Measurements from ENCODE around the gene AKAP12. TPM values are rescaled to one million over a fixed set of nuclear protein-coding genes. Genes with fewer than 3 reads are reported as not detected.
"Not testable (repeated sequence)": the region's sequence is repeated elsewhere in the genome, so short reads cannot be mapped to it uniquely, and the experiment has no call there.

Gene AKAP12
- total RNA-seq, 2 donors from 2014 or later = 27.7 to 40.1 TPM

DNA sequence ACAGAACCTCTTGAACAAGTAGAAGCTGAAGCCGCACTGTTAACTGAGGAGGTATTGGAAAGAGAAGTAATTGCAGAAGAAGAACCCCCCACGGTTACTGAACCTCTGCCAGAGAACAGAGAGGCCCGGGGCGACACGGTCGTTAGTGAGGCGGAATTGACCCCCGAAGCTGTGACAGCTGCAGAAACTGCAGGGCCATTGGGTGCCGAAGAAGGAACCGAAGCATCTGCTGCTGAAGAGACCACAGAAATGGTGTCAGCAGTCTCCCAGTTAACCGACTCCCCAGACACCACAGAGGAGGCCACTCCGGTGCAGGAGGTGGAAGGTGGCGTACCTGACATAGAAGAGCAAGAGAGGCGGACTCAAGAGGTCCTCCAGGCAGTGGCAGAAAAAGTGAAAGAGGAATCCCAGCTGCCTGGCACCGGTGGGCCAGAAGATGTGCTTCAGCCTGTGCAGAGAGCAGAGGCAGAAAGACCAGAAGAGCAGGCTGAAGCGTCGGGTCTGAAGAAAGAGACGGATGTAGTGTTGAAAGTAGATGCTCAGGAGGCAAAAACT, 111.5 kb downstream of the AKAP12 start:
- no peaks in the 10 kb centered on the region for H3K27me3 ChIP-seq
- peaks cover 15% of the 10 kb centered on the region for H3K36me3 ChIP-seq
- no peak for TF ChIP-seq CTCF (IDR thresholded peaks at IDR 0.05)
- no peaks in the 10 kb centered on the region for H3K9me3 ChIP-seq
- no peak overlapping the region for H3K27ac ChIP-seq
- no peak overlapping the region for H3K4me3 ChIP-seq
- H3K4me1 ChIP-seq = no peaks in the 10 kb centered on the region
- DNase-seq (ENCODE audit: low spot score) = peak; percentile 51

- Histone ChIP-seq H3K27ac (no peak overlapping the region), H3K36me3 (peaks cover 15% of the 10 kb centered on the region), H3K4me1 (no peaks in the 10 kb centered on the region), H3K4me3 (no peak overlapping the region), H3K27me3 (no peaks in the 10 kb centered on the region), H3K9me3 (no peaks in the 10 kb centered on the region)
- TF ChIP-seq CTCF (IDR thresholded peaks at IDR 0.05) = no peak
- DNase-seq (ENCODE audit: low spot score) = peak; percentile 18
Measured at GRCh38 chr6:151351731-151352130, 112.0 kb downstream of the AKAP12 start.

DNA sequence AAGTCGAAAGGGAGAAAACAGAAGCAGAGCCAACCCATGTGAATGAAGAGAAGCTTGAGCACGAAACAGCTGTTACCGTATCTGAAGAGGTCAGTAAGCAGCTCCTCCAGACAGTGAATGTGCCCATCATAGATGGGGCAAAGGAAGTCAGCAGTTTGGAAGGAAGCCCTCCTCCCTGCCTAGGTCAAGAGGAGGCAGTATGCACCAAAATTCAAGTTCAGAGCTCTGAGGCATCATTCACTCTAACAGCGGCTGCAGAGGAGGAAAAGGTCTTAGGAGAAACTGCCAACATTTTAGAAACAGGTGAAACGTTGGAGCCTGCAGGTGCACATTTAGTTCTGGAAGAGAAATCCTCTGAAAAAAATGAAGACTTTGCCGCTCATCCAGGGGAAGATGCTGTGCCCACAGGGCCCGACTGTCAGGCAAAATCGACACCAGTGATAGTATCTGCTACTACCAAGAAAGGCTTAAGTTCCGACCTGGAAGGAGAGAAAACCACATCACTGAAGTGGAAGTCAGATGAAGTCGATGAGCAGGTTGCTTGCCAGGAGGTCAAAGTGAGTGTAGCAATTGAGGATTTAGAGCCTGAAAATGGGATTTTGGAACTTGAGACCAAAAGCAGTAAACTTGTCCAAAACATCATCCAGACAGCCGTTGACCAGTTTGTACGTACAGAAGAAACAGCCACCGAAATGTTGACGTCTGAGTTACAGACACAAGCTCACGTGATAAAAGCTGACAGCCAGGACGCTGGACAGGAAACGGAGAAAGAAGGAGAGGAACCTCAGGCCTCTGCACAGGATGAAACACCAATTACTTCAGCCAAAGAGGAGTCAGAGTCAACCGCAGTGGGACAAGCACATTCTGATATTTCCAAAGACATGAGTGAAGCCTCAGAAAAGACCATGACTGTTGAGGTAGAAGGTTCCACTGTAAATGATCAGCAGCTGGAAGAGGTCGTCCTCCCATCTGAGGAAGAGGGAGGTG, 112.9 kb downstream of the AKAP12 start:
- Histone ChIP-seq H3K4me1 (no peaks in the 10 kb centered on the region), H3K9me3 (no peaks in the 10 kb centered on the region), H3K4me3 (no peak overlapping the region), H3K27ac (no peak overlapping the region), H3K36me3 (peaks cover 15% of the 10 kb centered on the region), H3K27me3 (no peaks in the 10 kb centered on the region)
- no peak for TF ChIP-seq CTCF (IDR thresholded peaks at IDR 0.05)
- DNase-seq (ENCODE audit: low spot score) = no peak

DNA sequence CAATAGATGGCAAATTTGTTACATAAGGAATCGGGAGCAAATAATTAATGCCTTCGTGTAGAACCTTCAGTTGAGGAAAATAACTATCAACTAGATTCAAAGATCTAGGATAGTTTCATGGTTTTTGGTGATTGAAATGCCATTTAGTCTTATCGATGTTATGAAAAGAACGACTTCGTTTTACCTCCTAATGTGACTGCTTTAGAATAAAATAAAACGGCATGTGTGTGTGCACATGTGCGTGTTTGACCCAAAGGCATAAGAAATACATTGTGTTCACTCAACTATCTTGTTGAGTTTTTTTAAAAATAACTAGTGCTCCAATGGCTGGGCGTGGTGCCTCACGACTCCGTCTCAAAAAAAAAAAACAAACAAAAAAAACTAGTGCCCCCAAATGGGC, 114.0 kb downstream of the AKAP12 start:
- no peak for DNase-seq (ENCODE audit: low spot score)
- H3K27ac ChIP-seq = no peak overlapping the region
- H3K27me3 ChIP-seq = no peaks in the 10 kb centered on the region
- no peaks in the 10 kb centered on the region for H3K4me1 ChIP-seq
- no peak for TF ChIP-seq CTCF (IDR thresholded peaks at IDR 0.05)
- H3K4me3 ChIP-seq = no peak overlapping the region
- no peaks in the 10 kb centered on the region for H3K9me3 ChIP-seq
- peaks cover 15% of the 10 kb centered on the region for H3K36me3 ChIP-seq

DNA sequence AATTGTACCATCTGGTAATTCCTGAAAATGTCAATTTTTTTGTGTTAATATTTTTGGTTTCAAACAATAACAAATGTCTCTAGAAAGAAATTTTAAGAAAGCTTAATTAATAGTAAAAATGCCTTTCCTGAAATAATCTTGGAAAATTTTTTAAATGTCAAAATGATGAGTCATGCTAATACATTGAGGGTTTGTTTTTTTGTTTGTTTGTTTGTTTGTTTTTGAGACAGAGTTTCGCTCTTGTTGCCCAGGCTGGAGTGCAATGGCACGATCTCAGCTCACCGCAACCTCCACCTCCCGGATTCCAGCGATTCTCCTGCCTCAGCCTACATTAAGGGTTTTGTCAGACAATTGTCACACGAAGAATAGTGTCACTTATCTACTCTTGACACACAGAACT, 117.2 kb downstream of the AKAP12 start:
- not testable (repeated sequence) for DNase-seq (ENCODE audit: low spot score); H3K4me3 ChIP-seq; H3K4me1 ChIP-seq; H3K9me3 ChIP-seq; H3K27me3 ChIP-seq; H3K27ac ChIP-seq
- H3K36me3 ChIP-seq = peaks cover 15% of the 10 kb centered on the region

DNA sequence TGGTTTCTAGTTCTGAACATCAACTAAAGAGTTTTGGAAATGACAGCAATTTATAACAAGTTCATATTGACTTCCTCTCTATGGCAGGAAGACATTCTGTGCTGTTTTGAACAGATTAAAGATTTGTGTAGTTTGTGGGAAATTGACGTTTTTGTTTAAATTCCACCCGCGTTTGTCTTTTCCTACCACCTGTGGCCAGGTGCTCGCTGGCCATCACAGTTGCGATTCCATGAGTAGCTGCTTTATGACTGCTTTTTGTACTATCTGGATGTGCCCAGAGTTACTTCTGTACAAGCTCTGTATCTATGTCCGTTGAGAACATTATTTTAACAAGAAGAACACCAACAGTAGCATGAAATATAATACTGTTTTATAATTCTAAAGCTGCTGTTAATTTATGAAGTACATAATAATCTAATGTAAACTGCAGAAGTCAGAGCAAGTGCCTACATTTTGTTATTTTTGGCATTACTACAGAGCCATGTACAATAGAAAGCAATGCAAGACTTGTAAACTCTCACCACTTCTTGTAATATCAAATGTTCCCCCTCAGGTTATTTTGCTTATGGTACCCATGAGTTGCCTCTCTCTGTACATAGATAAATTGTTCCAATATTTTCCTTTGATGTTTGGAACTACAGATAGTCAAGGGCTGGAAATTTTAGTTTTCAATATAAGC, 118.1 kb downstream of the AKAP12 start:
- peaks cover 21% of the 10 kb centered on the region for H3K36me3 ChIP-seq
- no peaks in the 10 kb centered on the region for H3K4me1 ChIP-seq
- no peaks in the 10 kb centered on the region for H3K27me3 ChIP-seq
- H3K27ac ChIP-seq = no peak overlapping the region
- TF ChIP-seq CTCF (IDR thresholded peaks at IDR 0.05) = no peak
- H3K9me3 ChIP-seq = no peaks in the 10 kb centered on the region
- no peak overlapping the region for H3K4me3 ChIP-seq
- no peak for DNase-seq (ENCODE audit: low spot score)
